ENCODE results near the gene RAB31. TPM values are rescaled to one million over a fixed set of nuclear protein-coding genes. Genes with fewer than 3 reads are reported as not detected.

Gene RAB31
- total RNA-seq, 2 donors from 2014 or later, result 0.36 to 0.99 TPM

DNA sequence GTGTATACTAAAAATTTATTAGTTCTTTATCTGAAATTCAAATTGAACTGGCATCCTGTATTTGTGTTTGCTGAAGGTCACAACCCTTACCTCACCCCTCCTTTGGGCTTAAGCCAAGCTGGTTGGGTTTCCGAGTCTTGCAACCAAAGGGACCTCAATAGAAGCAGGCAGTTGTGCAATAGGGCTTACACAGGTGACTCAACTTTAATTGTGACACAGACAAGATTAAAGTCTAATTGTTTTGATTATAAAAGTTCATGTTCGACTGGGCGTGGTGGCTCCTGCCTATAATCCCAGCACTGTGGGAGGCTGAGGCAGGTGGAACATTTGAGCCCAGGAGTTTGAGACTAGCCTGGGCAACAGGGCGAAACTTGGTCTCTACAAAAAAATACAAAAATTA lies 71.5 kb downstream of the RAB31 start:
- no peaks in the 10 kb centered on the region for H3K9me3 Mint-ChIP-seq

GRCh38 chr18:9782073-9782857 lies 74.2 kb downstream of the RAB31 start:
- no peaks in the 10 kb centered on the region for H3K36me3 Mint-ChIP-seq

More for the DNA sequence above, 71.5 kb downstream of the RAB31 start:
- H3K36me3 Mint-ChIP-seq, result no peaks in the 10 kb centered on the region
- no peak for ATAC-seq
- H3K27ac Mint-ChIP-seq, result no peak overlapping the region
- no peak for DNase-seq (ENCODE audit: low spot score in 2 of 2)

GRCh38 chr18:9786631-9787030 lies 78.5 kb downstream of the RAB31 start:
- no peaks in the 10 kb centered on the region for H3K36me3 Mint-ChIP-seq
- H3K27ac Mint-ChIP-seq, result no peak overlapping the region
- H3K9me3 Mint-ChIP-seq, result peaks cover 0 to 7% of the 10 kb centered on the region in 2 donors
- no peak for DNase-seq (ENCODE audit: low spot score in 2 of 2)
- ATAC-seq, result no peak

More at GRCh38 chr18:9782073-9782857, 74.2 kb downstream of the RAB31 start:
- DNase-seq (ENCODE audit: low spot score in 2 of 2) (no peak), ATAC-seq (no peak)
- Mint-ChIP-seq H3K27ac (no peak overlapping the region), H3K9me3 (no peaks in the 10 kb centered on the region)

DNA sequence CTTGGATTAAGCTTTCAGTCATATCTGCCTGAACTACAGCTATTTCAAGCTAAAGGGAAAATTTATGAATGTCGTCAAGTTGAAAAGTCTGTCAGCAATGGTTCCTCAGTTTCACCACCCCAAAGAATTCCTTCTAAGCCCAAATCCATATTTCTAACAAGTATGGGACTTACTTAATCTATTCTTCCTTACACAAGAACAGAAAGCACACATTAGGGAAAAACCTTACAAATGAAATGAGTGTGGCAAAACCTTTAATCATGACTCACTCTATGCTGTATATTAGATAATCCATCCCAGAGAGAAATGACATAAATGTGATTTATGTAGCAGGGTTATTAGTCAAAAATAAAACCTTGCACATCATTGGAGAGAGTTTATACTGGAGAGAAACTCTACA lies 78.9 kb downstream of the RAB31 start:
- Mint-ChIP-seq H3K27ac (no peak overlapping the region), H3K36me3 (no peaks in the 10 kb centered on the region), H3K9me3 (peaks cover 0 to 7% of the 10 kb centered on the region in 2 donors)
- ATAC-seq, result no peak
- no peak for DNase-seq (ENCODE audit: low spot score in 2 of 2)

DNA sequence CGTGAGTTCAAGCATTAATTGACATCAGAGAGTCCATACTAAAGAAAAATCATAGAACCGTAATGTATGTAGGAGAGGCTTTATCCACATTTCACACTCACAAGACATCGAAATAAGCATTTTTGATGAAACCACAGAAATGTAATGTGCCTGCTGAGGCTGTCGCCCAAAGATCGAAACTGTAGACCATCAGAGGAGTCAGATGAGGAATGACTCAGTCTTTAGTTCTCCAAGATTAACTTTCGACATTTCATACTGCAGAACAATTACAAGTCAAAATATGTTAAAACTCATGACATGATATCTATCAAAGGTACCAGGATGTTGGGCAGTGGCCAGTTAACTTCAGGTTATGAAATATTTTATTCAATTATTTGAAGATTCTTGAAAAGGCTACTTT lies 79.6 kb downstream of the RAB31 start:
- DNase-seq (ENCODE audit: low spot score in 2 of 2), result no peak
- Mint-ChIP-seq H3K9me3 (peaks cover 0 to 7% of the 10 kb centered on the region in 2 donors), H3K27ac (no peak overlapping the region), H3K36me3 (no peaks in the 10 kb centered on the region)
- ATAC-seq, result no peak

DNA sequence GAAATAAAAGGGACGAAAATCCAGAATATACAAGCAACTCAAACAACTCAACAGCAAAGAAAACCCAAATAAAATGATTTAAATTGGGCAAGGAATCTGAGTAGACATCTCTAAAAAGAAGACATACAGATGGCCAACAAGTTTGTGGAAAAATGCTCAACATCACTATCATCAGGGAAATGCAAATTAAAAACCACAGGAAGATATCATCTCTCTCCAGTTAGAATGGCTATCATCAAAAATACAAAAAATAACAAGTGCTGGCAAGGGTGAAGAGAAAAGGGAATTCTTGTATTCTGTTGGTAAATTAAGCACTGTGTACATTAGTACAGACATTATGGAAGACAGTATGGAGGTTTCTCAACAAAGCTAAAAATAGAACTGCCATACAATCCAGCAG lies 80.0 kb downstream of the RAB31 start:
- no peak for DNase-seq (ENCODE audit: low spot score in 2 of 2)
- ATAC-seq, result no peak
- Mint-ChIP-seq H3K27ac (no peak overlapping the region), H3K36me3 (no peaks in the 10 kb centered on the region), H3K9me3 (peaks cover 0 to 7% of the 10 kb centered on the region in 2 donors)

- DNase-seq (ENCODE audit: low spot score in 2 of 2), result no peak
- peaks cover 0 to 7% of the 10 kb centered on the region in 2 donors for H3K9me3 Mint-ChIP-seq
- H3K36me3 Mint-ChIP-seq, result no peaks in the 10 kb centered on the region
- no peak overlapping the region for H3K27ac Mint-ChIP-seq
- ATAC-seq, result no peak
Measured at GRCh38 chr18:9788860-9789259, 80.8 kb downstream of the RAB31 start.

- Mint-ChIP-seq H3K27ac (no peak overlapping the region), H3K36me3 (no peaks in the 10 kb centered on the region), H3K9me3 (peaks cover 0 to 7% of the 10 kb centered on the region in 2 donors)
- ATAC-seq (no peak), DNase-seq (ENCODE audit: low spot score in 2 of 2) (no peak)
Measured at GRCh38 chr18:9790261-9790660, 82.2 kb downstream of the RAB31 start.

DNA sequence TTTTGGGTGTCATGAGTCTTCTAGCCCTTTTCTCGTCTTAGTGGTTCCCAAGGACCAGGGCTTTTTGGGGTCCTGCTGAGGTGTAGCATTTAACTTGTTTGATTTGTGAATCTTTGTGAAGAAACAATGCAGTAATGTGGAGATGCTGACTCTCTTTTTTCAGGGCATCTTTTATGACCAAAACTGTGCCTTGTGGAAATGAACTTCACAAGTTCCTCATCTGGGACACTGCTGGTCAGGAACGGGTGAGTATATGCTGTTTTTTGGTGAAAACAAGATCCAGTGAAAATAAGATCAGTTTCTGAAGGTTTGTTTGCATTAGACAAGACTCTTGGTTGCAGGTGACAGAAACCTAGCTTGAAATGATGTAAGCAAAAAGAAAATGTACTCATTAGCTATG lies 83.9 kb downstream of the RAB31 start:
- ATAC-seq (no peak), DNase-seq (ENCODE audit: low spot score in 2 of 2) (no peak)
- peaks cover 0 to 7% of the 10 kb centered on the region in 2 donors for H3K9me3 Mint-ChIP-seq
- no peaks in the 10 kb centered on the region for H3K36me3 Mint-ChIP-seq
- no peak overlapping the region for H3K27ac Mint-ChIP-seq

GRCh38 chr18:9792565-9793245 lies 84.6 kb downstream of the RAB31 start:
- peaks cover 0 to 3% of the 10 kb centered on the region in 2 donors for H3K9me3 Mint-ChIP-seq
- no peaks in the 10 kb centered on the region for H3K36me3 Mint-ChIP-seq
- no peak overlapping the region for H3K27ac Mint-ChIP-seq
- ATAC-seq (peak; percentile 26 to 67), DNase-seq (ENCODE audit: low spot score in 2 of 2) (peak in 1 of 2 donors; percentile 56)

DNA sequence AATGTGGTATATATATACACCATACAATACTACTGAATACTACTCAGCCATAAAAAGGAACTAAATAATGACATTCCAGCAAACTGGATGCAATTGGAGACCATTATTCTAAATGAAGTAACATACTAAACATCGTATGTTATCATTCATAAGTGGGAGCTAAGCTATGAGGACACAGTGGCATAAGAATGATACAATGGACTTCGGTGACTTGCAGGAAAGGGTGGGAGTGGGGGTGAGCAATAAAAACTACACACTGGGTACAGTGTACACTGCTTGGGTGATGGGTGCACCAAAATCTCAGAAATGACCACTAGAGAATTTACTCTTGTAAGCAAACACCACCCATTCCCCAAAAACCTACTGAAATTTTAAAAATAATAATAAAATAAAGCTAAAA lies 87.9 kb downstream of the RAB31 start:
- Mint-ChIP-seq H3K9me3 (no peaks in the 10 kb centered on the region), H3K36me3 (no peaks in the 10 kb centered on the region), H3K27ac (no peak overlapping the region)
- ATAC-seq, result no peak
- DNase-seq (ENCODE audit: low spot score in 2 of 2), result no peak

DNA sequence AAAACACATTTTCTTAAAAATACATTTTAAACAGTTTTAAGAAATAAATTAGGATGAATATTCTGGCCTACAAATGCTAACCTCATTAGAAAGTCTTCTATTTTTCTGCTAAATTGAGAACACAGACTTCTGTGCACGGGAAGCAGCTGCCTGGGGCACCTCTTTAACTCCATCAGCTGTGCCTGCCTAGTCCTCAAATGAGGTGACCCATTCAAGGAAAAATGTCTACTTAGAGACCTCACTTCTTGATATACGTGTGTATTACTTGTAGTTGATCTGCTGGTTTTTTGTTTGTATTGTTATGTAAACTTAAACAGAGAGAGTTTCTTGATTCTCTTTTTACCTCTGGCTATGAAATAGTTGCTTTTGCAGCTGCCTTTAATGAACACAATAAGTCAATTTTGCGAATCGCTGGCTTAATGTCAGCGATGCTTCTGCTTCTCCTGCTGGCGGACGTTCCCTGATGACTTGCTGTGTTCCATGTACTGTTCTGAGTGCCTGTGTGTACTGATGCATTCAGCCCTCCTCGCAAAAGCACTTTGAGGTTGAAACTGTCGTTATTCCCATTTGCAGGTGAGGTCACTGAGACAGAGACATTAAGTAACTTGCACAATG lies 88.9 kb downstream of the RAB31 start:
- DNase-seq (ENCODE audit: low spot score in 2 of 2) (no peak), ATAC-seq (no peak)
- no peaks in the 10 kb centered on the region for H3K36me3 Mint-ChIP-seq
- H3K9me3 Mint-ChIP-seq, result no peaks in the 10 kb centered on the region
- no peak overlapping the region for H3K27ac Mint-ChIP-seq

- no peak overlapping the region for H3K27ac Mint-ChIP-seq
- ATAC-seq, result no peak
- H3K9me3 Mint-ChIP-seq, result no peaks in the 10 kb centered on the region
Measured at GRCh38 chr18:9802175-9803062, 94.3 kb downstream of the RAB31 start.

DNA sequence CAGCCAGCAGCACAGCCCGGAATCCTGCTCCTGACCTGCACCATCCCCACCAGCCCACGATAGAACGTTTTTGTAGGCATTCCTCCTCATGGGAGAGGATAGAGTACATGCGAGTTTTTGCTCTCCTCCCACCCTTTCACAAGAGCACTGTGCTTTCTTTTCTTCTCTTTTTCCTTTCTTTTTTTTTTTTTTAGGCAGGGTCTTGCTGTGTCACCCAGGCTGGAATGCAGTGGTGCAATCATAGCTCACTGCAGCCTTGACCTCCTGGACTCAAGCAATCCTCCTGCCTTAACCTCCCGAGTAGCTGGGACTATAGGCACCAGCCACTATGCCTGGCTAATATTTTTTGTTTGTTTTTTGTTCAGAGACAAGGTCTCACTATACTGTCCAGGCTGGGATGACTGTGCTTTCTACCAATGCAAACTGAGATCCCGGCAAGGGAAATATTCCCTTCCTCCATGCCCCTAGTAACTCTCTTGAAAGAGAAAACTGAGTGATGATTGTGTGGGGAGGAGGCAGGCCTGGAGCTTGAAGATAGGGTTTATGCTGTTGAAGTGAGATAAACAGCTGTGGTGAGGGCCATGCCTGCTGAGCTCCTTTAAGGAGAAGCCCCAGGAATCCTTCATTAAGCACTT lies 95.1 kb downstream of the RAB31 start:
- H3K27ac Mint-ChIP-seq, result peak overlapping the region in 1 of 2 donors; percentile 11
- DNase-seq (ENCODE audit: low spot score in 2 of 2), result no peak
- no peak for ATAC-seq
- no peaks in the 10 kb centered on the region for H3K9me3 Mint-ChIP-seq
- no peaks in the 10 kb centered on the region for H3K36me3 Mint-ChIP-seq

More at GRCh38 chr18:9802175-9803062, 94.3 kb downstream of the RAB31 start:
- no peak for DNase-seq (ENCODE audit: low spot score in 2 of 2)
- H3K36me3 Mint-ChIP-seq, result no peaks in the 10 kb centered on the region

DNA sequence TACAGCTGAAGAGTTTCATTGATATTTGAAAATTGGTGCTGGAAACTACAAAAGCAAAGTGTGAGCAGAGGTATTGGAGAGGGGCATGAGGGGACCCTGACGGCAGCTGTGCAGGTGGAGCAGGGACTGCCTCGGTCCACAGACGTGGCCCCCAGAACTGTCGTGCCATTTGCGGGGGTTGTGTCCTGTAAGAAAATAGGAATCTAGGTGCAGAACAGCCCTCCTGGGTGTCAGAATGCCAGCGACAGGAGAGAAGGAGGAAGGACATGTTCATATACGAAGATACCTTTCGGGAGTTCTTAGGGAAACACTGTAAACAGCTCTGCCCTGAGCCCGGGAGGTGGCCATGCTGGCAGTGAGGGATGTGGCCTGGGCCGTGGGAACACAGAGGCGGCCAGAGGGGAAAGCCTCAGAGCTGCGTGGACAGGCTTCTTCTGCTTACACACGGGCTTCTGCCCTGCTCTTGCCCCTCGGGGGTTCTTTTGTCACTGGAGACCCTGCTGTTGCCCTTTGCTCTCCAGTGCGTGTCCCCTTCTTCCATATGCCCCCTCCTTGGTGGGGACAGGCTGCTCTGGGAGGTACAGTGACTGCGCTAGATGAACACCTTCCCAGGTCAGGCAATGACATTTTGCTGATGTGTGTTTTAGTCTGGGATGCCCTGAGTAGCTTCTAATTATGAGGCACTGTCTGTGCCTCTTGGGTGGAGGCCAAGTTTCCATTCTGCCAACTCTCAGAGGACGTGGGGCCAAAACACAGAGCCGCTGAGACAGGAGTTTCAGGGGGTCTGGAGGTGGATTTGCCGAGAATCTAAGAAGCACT lies 95.8 kb downstream of the RAB31 start:
- H3K9me3 Mint-ChIP-seq, result no peaks in the 10 kb centered on the region
- no peak for DNase-seq (ENCODE audit: low spot score in 2 of 2)
- no peaks in the 10 kb centered on the region for H3K36me3 Mint-ChIP-seq
- H3K27ac Mint-ChIP-seq, result peak overlapping the region in 1 of 2 donors; percentile 11
- no peak for ATAC-seq
